ENCODE data around the gene DPP9. TPM values are rescaled to one million over a fixed set of nuclear protein-coding genes. Genes with fewer than 3 reads are reported as not detected.

The DPP9 gene
- total RNA-seq, 1 experiment from 2014 or later: 46.4 TPM

GRCh38 chr19:4641132-4641531, 82.5 kb downstream of the DPP9 start:
- Histone ChIP-seq H3K9me3 (ENCODE audit: control insufficient read depth, low read depth, low read length) (no peaks in the 10 kb centered on the region), H3T11ph (ENCODE audit: low read length) (no peak overlapping the region), H2BK120ac (ENCODE audit: low read depth, low read length, poor library complexity, severe bottlenecking) (no peak overlapping the region), H2BK12ac (ENCODE audit: insufficient read length, low read depth, low read length) (no peak overlapping the region), H3K23me2 (ENCODE audit: insufficient read length, low read depth, low read length, poor library complexity, severe bottlenecking) (peaks cover 9% of the 10 kb centered on the region), H3K23ac (ENCODE audit: insufficient read length, low read depth, low read length) (no peak overlapping the region), H3K18ac (ENCODE audit: insufficient read length, low read depth, low read length) (no peak overlapping the region), H3K4me2 (ENCODE audit: insufficient read depth, insufficient read length, low read length) (no peak overlapping the region), H4K8ac (replicated peaks; ENCODE audit: insufficient read length, low read depth, low read length) (no peak overlapping the region), H4K20me1 (ENCODE audit: control insufficient read depth, insufficient read depth, insufficient read length) (no peaks in the 10 kb centered on the region), H3K14ac (ENCODE audit: insufficient read depth, low read length) (no peak overlapping the region), H3K4ac (ENCODE audit: low read depth, low read length) (no peak overlapping the region), H2AFZ (ENCODE audit: low read length) (no peak overlapping the region), H3K79me2 (ENCODE audit: insufficient read depth, low read length) (no peaks in the 10 kb centered on the region), H2BK15ac (ENCODE audit: low read depth, low read length) (no peak overlapping the region), H4K5ac (ENCODE audit: insufficient read length, low read depth, low read length) (no peak overlapping the region), H3K27ac (ENCODE audit: insufficient read length, low read depth, low read length) (no peak overlapping the region), H4K91ac (ENCODE audit: insufficient read length, low read depth, low read length) (no peak overlapping the region), H3K4me1 (ENCODE audit: insufficient read depth, low read length) (no peaks in the 10 kb centered on the region), H2BK20ac (ENCODE audit: low read depth, low read length, poor library complexity, severe bottlenecking) (no peak overlapping the region), H3K79me1 (ENCODE audit: insufficient read depth, low read depth, low read length, poor library complexity, severe bottlenecking) (no peaks in the 10 kb centered on the region), H2AK5ac (ENCODE audit: insufficient read length, low read length) (no peak overlapping the region), H2BK5ac (ENCODE audit: insufficient read length, low read length) (no peak overlapping the region), H3K56ac (ENCODE audit: insufficient read length, low read depth, low read length) (no peak overlapping the region), H3K9ac (ENCODE audit: extremely low read depth, insufficient read length, low read length) (no peak overlapping the region), H3K27me3 (ENCODE audit: insufficient read depth, low read length) (no peaks in the 10 kb centered on the region)
- Mint-ChIP-seq H3K36me3 (ENCODE audit: insufficient read depth in 1 of 3, low read depth in 3 of 3) (peaks cover 0 to 2% (median 0%) of the 10 kb centered on the region in 3 experiments; a peak in 2 of 7 replicates), H3K9me3 (no peaks in the 10 kb centered on the region), H3K4me3 (no peak overlapping the region; a peak in 1 of 5 replicates), H3K4me1 (peaks cover 4 to 14% of the 10 kb centered on the region in 2 experiments; a peak in 3 of 4 replicates), H3K27ac (0 out of 7 replicates have a peak overlapping the region, but pooled peaks of 1 of the 3 experiments have one; percentile 13), H3K27me3 (ENCODE audit: low read depth) (peaks cover 17% of the 10 kb centered on the region)
- TF ChIP-seq CTCF (conservative IDR thresholded peaks at IDR 0.05): no peak
- no CpG with 5 or more reads among the region's 14 CpGs for WGBS (ENCODE audit: extremely low coverage, insufficient read length, low lambda C conversion rate)
- no peak for DNase-seq
